Globus pallidus (tissue), 1 donor: ENCODE results near the gene STUM.

ENCODE experiments used
- DNase-seq: peaks from one replicate; pipeline ENCODE4 v3.0.0-alpha.2; 2015; ENCODE audit warnings: low spot score

STUM gene

DNA sequence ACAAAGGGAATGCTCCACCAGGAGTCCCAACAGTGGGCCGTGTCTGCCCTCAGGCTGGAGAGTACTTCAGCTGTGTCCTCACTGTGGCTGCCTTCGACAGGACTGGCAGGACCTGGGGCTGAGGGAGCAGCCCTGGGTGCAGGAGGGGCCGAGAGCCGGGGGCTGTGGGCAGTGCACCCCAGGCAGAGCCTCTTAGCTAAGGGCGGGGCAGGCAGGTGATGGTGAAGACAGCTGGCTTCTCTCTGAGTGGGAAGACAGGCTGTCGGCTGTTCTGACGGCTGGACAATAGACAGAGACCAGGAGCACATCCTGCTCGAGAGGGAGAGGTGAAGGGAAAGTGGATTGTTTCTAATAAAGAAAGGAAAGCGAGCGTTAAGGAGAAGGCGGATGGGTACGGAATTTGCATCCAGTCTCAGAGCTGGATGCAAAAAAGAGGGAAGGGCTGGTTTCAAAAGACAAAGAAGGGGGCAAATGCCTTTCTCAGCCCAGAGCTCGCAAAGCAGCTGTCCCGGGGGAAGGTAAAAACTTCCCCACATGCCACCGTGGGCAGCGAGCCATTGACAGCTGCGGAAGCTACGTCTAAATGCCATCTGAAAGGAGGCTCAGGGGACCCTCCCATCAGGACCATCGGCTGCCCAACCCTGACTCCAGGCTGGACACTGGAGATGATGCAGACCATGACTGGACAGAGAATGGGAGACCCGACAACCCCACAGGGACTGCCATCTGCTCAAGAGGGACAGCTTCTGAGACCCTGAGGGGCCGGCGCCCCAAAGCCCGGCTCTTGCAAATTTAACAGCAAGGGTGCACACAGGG, 92.0 kb downstream of the STUM start:
- no peak for DNase-seq

GRCh38 chr1:226641671-226642231, 93.2 kb downstream of the STUM start:
- no peak for DNase-seq

DNA sequence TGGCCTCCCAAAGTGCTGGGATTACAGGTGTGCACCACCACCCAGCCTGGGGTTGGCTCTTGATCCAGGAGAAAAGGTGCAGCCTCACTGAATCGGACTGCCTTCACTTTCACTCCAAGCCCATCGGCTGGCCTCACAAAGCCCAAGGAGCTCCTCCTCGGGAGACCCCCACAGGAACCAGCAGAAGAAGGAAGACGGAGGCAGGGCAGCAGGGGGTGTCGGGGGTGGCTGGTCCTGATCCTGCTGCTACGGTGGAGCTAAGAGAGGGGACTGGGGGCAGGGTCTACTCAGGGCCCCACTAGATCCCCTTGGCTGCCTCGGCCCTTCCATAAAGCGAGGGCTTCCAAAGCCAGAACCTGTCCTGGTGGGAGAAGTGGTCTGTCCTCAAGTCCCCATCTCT, 93.9 kb downstream of the STUM start:
- DNase-seq = no peak

DNA sequence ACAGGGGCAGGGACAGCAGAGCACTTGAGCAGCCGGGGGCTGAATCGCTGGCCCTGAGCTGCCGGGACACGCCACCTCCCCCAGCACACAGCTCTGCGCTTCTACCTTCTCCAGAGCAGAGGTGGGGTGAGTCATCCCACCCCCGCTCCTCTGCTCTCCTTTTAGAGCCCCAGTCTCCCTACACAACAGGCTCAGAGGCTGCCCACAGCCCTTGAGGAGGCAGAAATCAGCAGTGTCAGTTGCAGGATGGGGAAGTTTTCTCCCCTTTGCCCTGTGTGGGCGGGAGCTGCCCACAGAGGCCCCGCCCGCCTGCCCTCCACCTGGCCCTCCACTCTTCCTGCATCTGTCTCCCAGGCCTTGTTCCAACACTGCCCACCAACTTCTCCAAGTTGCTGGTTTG, 94.6 kb downstream of the STUM start:
- no peak for DNase-seq

DNA sequence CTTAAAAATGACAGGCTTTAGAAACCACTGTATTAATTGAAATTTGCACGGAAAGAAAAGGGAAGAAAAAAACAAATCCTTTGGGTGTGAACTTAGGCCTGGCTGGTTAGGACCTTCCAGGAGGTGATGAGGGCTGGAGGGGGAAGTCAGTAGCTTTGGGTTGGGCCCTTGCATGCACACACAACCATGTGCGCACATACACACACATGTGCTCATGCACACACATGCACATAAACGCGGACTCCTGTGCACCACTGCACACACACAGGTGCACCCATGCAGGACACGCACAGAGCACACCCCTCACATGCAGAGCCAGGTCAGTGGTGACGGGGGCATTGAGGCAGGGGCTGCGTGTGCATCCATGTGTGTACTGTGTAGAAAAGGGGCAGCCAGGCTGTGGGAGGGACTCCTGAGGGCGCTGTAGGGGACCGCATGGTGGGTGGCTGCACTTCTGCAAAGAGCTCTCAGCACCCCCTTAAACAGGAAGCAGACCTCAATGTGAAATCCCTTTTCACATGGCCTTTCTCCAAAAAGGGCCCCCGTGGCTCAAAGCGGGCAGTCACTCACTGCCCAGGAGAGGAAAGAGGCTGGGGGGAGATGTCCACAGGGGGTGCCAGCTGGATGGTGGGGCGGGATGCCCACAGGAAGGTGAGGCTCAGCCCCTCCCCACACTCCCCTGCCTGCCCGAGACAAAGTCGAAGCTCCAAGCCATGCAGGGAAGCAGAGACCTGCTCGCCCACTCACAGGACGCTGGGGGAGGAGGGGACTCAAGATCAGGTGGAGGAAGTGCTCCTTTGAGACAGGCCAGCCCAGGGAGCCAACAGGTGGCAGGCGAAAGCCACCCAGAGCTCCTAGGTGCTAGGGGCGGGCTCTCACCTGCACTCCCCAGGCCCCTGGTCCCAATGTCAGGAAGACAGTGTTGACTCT, 95.3 kb downstream of the STUM start:
- no peak for DNase-seq

DNA sequence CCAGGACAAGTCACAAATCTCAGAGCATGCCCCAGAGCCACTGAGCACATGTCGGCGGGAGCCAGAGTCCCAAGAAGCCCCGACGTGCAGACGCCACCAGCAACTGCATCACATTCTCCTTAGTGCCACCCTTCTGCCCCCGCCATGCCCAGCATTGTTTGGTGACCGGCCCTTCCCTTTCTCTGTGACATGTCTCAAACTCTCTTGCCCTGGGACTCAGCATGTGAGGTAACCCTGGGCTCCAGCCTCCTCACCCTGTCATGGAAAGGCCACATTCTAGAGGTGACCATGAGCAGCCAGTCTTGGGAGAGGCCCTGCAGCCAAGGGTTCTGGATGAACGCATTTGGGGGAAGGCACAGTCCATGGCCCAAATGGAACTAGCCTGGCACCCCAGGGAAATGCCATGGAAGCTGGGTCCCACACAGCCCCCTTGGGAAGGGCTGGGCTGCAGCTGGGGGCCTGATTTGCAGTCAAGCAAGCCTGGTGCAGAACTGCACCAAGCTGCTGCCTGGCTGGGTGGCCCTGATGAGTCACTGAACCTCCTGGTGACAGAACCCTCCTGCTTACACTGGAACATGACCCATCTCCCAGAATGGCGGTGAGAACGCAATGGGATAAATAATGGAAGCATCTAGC, 96.1 kb downstream of the STUM start:
- no peak for DNase-seq

DNA sequence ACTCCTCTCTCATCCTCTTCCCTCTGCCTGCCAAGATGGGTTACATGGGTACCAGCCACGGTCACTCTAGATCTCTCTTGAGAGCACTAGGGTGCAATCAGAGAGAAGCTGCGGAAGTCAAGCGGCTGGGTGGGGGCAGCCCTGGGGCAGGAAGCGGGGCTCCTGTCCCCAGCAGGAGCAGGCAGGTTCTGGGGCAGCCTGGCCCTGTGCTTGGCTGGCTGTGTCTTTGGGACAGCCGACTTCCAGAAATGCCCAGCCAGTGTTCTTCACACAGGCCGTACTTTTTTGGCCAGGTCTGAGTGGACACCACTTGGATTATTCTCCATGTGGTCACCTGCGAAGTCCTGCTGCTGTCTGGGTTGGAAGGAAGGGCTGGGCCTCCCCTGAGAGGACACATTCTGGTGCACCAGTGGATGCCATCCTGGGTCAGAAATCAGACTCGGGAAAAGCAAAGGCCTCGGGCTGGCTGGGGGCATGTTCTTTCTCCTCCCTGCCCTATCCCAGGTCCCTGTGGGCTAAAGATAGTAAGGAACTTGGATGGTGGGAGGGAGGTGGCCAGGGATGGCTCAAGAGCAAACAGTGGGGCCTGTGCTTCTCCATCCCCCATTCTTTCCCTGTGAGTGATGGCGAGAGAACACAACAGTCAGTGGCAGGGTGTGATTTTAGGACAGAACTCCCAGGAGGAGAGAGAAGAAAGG, 96.9 kb downstream of the STUM start:
- DNase-seq = no peak

- DNase-seq = no peak
These were observed 97.7 kb downstream of the STUM start for GRCh38 chr1:226646026-226646869.

GRCh38 chr1:226646870-226647449, 98.4 kb downstream of the STUM start:
- no peak for DNase-seq

DNA sequence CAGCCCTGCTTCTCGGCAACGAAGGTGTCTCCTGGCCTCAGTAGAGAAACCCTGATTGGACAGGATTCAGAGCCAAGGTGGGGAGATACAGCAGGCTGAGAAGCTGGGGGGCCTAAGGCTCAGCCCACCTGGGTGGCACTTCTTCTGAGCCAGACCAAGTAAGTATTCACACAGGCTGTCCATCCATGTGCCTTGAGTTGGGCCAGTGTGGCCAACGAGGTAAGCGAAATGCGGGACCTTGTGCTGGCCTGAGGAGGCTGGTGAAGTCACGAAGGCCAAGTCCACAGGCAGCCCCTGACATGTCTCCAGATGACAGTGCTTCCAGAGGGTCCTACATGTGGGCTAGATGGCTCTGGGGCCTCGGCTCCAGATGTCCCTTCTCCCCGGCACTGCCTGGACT, 99.2 kb downstream of the STUM start:
- DNase-seq = no peak

GRCh38 chr1:226648421-226648820, 99.9 kb downstream of the STUM start:
- no peak for DNase-seq

DNA sequence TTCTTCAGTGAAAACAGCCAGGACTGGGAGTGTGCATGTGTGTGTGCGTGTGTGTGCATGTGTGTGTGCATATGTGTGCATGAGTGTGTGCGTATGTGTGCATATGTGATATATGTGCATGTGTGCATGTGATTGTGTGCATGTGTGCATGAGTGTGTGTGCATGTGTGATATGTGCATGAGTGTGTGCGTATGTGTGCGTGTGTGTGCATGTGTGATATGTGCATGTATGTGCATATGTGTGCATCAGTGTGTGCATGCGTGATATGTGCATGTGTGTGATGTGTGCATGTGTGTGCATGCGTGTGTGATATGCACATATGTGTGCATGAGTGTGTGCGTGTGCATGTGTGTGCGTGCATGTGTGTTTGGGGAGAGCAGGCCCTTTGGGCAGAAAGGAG, 100.7 kb downstream of the STUM start:
- DNase-seq = no peak

- no peak for DNase-seq
These were observed 101.2 kb downstream of the STUM start for GRCh38 chr1:226649780-226650179.

DNA sequence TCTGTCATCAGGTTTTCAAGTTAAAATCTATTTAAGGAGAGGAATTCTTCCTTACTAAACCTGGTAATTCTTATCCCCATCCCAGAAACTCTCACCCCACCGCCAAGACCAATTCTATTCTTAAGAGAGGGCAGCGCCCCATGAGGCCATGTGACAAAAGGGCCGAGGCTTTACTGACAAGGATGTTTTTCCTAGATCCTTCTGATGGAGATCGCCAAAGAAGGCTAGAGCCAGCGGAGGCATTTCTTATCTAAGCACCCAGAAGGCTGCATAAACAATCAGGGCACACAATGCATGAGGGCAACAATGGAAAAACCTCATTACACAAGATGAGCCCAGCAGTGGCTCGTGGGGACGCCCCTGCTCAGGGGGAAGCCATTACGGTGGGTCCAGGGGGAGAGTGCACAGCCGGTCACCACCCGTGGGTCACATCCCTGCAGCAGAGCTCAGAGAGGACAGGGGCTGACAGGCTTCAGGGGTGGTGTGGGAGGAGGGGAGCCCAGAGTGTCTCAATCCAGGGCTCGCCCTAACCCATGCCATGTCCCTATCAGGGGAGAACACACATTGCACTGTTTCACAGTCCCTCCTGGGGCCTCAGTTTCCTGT, 101.8 kb downstream of the STUM start:
- DNase-seq = no peak

- DNase-seq = no peak
These were observed 102.6 kb downstream of the STUM start for GRCh38 chr1:226651041-226651731.

DNA sequence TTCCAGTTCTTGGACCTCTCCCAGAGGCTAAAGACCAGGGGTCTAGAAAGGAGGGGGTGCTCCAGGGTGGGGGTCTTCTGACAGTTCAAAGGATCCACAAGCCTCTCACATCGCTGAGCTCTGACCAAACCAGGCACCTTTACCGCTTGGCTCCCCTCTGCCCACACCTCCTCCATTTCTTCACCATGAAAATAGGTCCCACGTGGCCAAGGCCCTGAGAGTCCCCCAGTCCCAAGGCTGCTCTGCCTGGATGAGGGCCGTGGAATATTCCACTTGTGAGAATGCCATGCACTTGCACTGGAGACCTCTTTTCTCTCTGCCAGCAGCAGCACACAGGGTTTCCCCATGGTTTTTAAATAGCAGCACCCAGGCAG, 103.2 kb downstream of the STUM start:
- DNase-seq = no peak

DNA sequence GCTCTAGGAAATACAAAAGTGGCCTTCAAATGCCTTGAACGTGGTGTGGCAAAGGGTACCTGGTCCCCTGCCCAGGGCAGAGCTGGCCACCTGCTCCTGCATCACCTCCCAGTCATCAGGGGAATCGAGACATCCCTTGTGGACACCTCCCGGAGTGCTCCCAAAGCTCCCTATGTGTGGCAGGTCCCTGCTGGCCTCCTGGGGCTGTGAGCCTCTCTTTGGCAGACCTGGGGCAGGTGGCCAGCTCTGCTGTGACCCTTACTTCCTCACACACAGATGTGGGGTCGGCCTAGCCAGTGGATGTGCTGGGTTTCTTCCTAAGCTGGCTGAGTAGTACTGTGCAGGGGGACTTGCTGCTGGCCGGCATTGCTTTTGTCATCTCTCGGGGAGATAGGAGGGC, 104.0 kb downstream of the STUM start:
- DNase-seq = no peak

DNA sequence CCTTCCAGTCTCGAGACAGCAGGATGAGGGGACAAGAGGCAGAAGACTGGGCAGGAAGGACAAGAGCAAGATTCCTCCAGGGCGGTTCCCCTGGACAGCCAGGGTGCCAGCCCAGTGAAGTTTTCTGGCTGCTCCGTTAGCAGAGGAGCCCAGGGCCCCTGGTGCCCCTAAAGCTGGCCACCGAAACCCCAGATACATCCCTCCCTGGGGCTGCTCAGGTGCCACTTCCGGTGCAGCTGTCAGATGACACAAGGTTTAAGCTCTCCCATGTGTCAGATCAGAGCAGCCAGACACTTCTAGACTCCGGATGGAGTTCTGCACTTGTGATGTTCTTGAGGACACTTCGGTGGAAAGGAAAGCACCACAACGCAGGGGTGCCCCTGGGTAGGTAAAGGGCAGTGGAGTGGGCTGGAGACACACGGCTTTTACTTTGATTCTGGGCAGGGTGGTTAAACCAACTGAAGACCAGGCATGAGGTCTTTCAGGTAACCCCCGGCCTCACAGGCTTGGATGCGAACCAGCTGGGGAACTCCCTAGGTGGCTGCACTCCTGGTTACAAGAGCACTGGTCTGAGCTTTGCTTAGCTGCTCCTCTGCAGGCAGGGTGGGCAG, 104.9 kb downstream of the STUM start:
- DNase-seq = no peak
